AG10803 (cell line): ENCODE data around the gene TNFRSF25.

ENCODE experiments used
- DNase-seq: peaks from one replicate; pipeline ENCODE4 v3.0.0; 2010; ENCODE audit warnings: low read depth
- H3K4me3 ChIP-seq: 2 replicates; pipeline ENCODE4 v1.5.1; 2011; ENCODE audit warnings: mild to moderate bottlenecking, low read length, control low read depth
- CTCF ChIP-seq: conservative IDR thresholded peaks from 2 replicates; pipeline ENCODE4 v1.5.1; 2011; ENCODE audit warnings: mild to moderate bottlenecking, low read length, control low read depth, inconsistent platforms

TNFRSF25 gene

GRCh38 chr1:6491480-6491962 lies 25.5 kb upstream of the TNFRSF25 start, which contains the start of gene PLEKHG5:
PLEKHG5 (minus strand) TSS chr1:6491667; CDS start chr1:6477571, 14,096 bp downstream.
- H3K4me3 ChIP-seq, result peak within 1 kb of the TSS; percentile 82
- DNase-seq, result peak; percentile 45
- no peak for TF ChIP-seq CTCF

GRCh38 chr1:6491081-6491449 lies 25.1 kb upstream of the TNFRSF25 start:
- no peak for DNase-seq
- TF ChIP-seq CTCF, result no peak
- H3K4me3 ChIP-seq, result peak overlapping the region; percentile 82

- no peak for TF ChIP-seq CTCF
- H3K4me3 ChIP-seq, result peak overlapping the region; percentile 82
- DNase-seq, result peak; percentile 67
These were observed 24.5 kb upstream of the TNFRSF25 start for GRCh38 chr1:6490181-6491080.

- peak; percentile 58 for DNase-seq
These were observed 23.8 kb upstream of the TNFRSF25 start for GRCh38 chr1:6489799-6490180.

GRCh38 chr1:6489383-6489765 lies 23.4 kb upstream of the TNFRSF25 start:
- no peak for DNase-seq
- H3K4me3 ChIP-seq, result no peak overlapping the region
- TF ChIP-seq CTCF, result no peak

More at GRCh38 chr1:6489799-6490180, 23.8 kb upstream of the TNFRSF25 start:
- peak overlapping the region; percentile 82 for H3K4me3 ChIP-seq
- peak; percentile 79 for TF ChIP-seq CTCF

GRCh38 chr1:6488602-6489382 lies 22.8 kb upstream of the TNFRSF25 start:
- H3K4me3 ChIP-seq, result no peak overlapping the region
- no peak for TF ChIP-seq CTCF
- no peak for DNase-seq
